Left lung (tissue), 10 donors: ENCODE results near the gene ICOS. TPM values are rescaled to one million over a fixed set of nuclear protein-coding genes. Genes with fewer than 3 reads are reported as not detected.

Source experiments
- ATAC-seq: fragments of 200-7000 bp; cut with Tn5 transposase; one replicate; pipeline ENCODE4 v1.9.1; 2020; ENCODE audit warnings: moderate library complexity
- DNase-seq, 4 donors: peaks; one replicate each; pipeline ENCODE4 v3.0.0-alpha.2; 2013 to 2020
- H3K27ac ChIP-seq, 2 donors: fragments of 200-600 bp; sonication (generic) in 1 of 2; one replicate each; pipeline versions ENCODE4 v1.5.0 to v1.8.0; 2020 to 2021
- H3K27me3 ChIP-seq, 2 donors: fragments of 200-600 bp; sonication (generic) in 1 of 2; one replicate each; pipeline versions ENCODE4 v1.5.0 to v1.8.0; 2020 to 2021
- H3K36me3 ChIP-seq, 2 donors: fragments of 200-600 bp; sonication (generic) in 1 of 2; one replicate each; pipeline versions ENCODE4 v1.5.0 to v1.8.0; 2020 to 2021
- H3K4me1 ChIP-seq, 2 donors: fragments of 200-600 bp; one replicate each; pipeline ENCODE4 v1.8.0; 2021
- H3K4me3 ChIP-seq, 2 donors: fragments of 200-600 bp; sonication (generic) in 1 of 2; one replicate each; pipeline versions ENCODE4 v1.5.0 to v1.8.0; 2020 to 2021; ENCODE audit warnings: mild to moderate bottlenecking in 1 of 2
- H3K9me3 ChIP-seq, 2 donors: fragments of 200-600 bp; sonication (generic) in 1 of 2; one replicate each; pipeline versions ENCODE4 v1.5.0 to v1.8.0; 2020 to 2021
- intact Hi-C, 2 donors: fragments of 100-400 bp; cut with DNase I; formaldehyde crosslinking; loops; one replicate each; pipeline versions ENCODE4 v1.11.2 to v1.14.2; 2022
- polyA plus RNA-seq, 6 donors: library from polyadenylated mRNA; unstranded; fragments of 120-200 nt; gene quantifications; one replicate each; pipeline ENCODE4 v1.2.1, GENCODE V29; 2013; ENCODE audit not compliant: insufficient read length in 6 of 6
- total RNA-seq, 2 donors: library from RNA; stranded (reverse); fragmentation: NEBNext Ultra II Directional; extraction: Animal tissue kit (Norgen Biotek cat#: 25700); gene quantifications; one replicate each; pipeline ENCODE4 v1.2.1, GENCODE V29; 2021
- TF ChIP-seq, protein P1 (sequence below), 2 donors: fragments of 200-600 bp; sonication (generic) in 1 of 2; IDR thresholded peaks; one replicate each; pipeline versions ENCODE4 v1.5.0 to v1.8.0; 2021; ENCODE audit warnings: antibody characterized with exemption in 2 of 2
- donor health status: DM: no; HTN: yes; CAD: no.
- donor health status: DM: no; HTN: no; CAD: no.

Gene ICOS
- total and polyA plus RNA-seq, 8 donors, result 0.04 to 0.71 (median 0.16) TPM; not detected in 2

DNA sequence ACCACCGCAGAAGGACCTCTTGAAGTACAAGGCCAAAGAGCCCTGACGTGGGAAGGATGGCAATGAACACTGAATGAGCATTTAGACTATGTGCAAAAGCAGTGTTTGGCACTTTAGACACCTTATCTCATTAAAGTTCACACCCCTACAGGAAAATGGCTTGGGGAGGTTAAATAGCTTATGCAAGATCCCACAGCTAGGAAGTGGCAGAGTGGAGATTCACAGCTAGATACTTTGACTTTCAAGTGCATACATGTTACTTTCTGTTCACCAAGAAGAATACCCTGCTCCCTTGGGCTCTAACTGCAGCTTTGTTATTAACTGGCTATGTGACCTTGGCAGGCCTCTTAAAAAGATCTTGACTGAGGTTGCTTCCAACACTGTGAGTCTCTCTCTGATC, 58.2 kb downstream of the ICOS start:
- intact Hi-C loops, result no loop called here
- TF ChIP-seq, protein P1, sequence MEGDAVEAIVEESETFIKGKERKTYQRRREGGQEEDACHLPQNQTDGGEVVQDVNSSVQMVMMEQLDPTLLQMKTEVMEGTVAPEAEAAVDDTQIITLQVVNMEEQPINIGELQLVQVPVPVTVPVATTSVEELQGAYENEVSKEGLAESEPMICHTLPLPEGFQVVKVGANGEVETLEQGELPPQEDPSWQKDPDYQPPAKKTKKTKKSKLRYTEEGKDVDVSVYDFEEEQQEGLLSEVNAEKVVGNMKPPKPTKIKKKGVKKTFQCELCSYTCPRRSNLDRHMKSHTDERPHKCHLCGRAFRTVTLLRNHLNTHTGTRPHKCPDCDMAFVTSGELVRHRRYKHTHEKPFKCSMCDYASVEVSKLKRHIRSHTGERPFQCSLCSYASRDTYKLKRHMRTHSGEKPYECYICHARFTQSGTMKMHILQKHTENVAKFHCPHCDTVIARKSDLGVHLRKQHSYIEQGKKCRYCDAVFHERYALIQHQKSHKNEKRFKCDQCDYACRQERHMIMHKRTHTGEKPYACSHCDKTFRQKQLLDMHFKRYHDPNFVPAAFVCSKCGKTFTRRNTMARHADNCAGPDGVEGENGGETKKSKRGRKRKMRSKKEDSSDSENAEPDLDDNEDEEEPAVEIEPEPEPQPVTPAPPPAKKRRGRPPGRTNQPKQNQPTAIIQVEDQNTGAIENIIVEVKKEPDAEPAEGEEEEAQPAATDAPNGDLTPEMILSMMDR (IDR thresholded peaks at IDR 0.05), result no peak
- Histone ChIP-seq H3K4me3 (no peak overlapping the region), H3K4me1 (peaks cover 0 to 25% of the 10 kb centered on the region in 2 donors), H3K27ac (no peak overlapping the region), H3K36me3 (no peaks in the 10 kb centered on the region), H3K9me3 (no peaks in the 10 kb centered on the region), H3K27me3 (no peaks in the 10 kb centered on the region)
- DNase-seq (peak in 1 of 4 donors; percentile 40), ATAC-seq (peak; percentile 26)

DNA sequence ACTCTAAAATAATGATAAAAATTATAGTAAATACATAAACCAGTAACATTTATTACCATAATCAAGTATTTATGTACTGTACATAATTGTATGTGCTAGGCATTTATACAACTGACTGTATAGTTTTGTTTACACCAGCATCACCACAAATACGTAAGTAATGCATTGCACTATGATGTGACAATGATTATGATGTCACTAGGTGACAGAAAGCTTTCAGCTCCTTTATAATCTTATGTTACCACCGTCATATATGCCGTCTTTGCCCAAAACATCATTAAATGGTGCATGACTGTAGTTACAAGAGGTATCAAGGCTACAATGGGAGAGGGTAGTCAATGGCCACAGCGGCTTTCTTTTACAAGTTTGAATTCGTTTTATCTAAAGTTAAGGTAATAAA, 60.1 kb downstream of the ICOS start:
- no peak overlapping the region for H3K27ac ChIP-seq
- intact Hi-C loops, result no loop called here
- H3K4me3 ChIP-seq, result no peak overlapping the region
- ATAC-seq (no peak), DNase-seq (no peak)
- no peaks in the 10 kb centered on the region for H3K27me3 ChIP-seq
- H3K9me3 ChIP-seq, result no peaks in the 10 kb centered on the region
- no peaks in the 10 kb centered on the region for H3K36me3 ChIP-seq
- TF ChIP-seq, protein P1 (IDR thresholded peaks at IDR 0.05), result no peak
- H3K4me1 ChIP-seq, result peaks cover 0 to 25% of the 10 kb centered on the region in 2 donors

DNA sequence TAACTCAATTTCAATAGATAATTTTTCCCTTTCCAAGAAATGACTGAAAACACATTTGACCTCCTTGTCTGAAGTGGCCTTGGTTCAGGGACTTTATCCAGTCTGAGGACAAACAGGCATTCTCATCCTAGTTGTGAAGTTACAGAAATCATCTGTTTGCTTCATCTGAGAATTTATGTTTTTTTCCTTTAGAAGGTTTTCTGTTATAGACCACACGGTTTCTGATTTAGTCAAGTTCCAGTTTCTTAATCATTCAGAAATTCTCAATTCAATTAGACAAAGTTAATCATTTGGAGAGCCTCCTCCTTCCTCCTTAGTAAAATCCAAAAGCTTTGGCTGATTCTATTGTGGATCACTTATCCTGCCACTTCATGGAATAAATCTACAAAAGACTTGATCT, 60.9 kb downstream of the ICOS start:
- H3K4me3 ChIP-seq, result no peak overlapping the region
- peaks cover 0 to 23% of the 10 kb centered on the region in 2 donors for H3K4me1 ChIP-seq
- H3K27ac ChIP-seq, result no peak overlapping the region
- no peak for DNase-seq
- H3K36me3 ChIP-seq, result no peaks in the 10 kb centered on the region
- ATAC-seq, result no peak
- TF ChIP-seq, protein P1 (IDR thresholded peaks at IDR 0.05), result no peak
- intact Hi-C loops, result no loop called here
- H3K27me3 ChIP-seq, result no peaks in the 10 kb centered on the region
- H3K9me3 ChIP-seq, result no peaks in the 10 kb centered on the region

DNA sequence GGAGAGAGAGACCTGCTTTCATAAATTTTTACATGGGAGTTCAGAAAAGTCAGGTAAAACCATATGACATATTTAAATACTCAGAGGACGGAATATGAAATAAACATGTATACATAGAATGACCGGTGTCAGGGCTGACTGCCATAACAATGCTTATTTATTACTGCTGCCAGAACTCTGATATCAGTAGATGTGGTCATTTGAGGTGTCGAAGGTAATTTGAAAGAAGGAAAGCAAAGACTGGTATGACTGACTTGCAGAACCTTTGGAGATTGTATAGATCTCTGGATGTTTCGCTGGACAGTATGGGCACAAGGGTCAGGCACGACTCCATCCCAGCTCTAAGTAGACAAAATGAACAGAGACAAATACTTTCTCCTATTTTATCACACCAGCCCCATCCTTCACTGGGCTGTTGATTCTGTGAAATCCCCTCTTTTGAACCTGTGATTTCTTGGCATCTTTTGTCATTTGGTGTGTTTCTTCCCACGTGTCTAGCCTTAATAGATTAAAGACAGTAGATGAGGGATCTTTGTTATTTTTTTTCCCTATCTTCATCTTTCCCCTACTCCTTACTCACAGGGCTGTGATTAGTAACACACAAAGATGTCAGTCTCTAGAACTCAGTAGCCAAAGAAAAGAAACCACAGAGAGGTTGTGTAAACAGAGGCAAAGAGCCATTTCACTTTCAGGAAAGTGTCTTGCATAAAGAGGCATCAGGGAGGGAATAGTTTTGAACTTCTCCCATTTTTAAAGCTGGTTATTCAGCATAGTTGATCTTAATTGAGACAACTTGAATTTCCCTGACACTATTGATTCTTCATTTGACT, 61.6 kb downstream of the ICOS start:
- TF ChIP-seq, protein P1 (IDR thresholded peaks at IDR 0.05), result no peak
- intact Hi-C loops, result no loop called here
- no peaks in the 10 kb centered on the region for H3K9me3 ChIP-seq
- H3K27ac ChIP-seq, result no peak overlapping the region
- ATAC-seq (peak; percentile 79), DNase-seq (no peak)
- peaks cover 0 to 18% of the 10 kb centered on the region in 2 donors for H3K4me1 ChIP-seq
- no peaks in the 10 kb centered on the region for H3K36me3 ChIP-seq
- H3K4me3 ChIP-seq, result no peak overlapping the region
- no peaks in the 10 kb centered on the region for H3K27me3 ChIP-seq

DNA sequence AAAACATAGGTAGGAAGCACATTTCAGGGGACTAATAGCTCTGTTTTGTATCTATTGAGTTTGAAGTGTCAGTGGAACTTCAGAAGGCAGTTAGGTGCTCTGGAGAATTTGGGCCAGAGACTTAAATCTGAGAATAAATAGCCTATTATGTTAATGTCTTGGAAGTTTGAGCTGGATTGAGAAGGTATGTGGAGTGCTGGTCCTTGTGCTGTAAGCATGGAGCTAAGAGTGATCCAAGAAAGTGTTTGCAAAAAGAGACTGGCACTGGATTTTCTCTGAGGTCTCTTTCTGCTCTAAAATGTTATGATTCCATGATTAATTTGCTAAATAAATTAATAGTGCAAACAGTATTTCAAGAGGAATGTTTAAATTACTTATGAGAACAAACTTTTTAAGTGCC, 63.3 kb downstream of the ICOS start:
- no peaks in the 10 kb centered on the region for H3K9me3 ChIP-seq
- no peak for DNase-seq
- no peak overlapping the region for H3K27ac ChIP-seq
- TF ChIP-seq, protein P1 (IDR thresholded peaks at IDR 0.05), result no peak
- no peak overlapping the region for H3K4me3 ChIP-seq
- no peaks in the 10 kb centered on the region for H3K27me3 ChIP-seq
- ATAC-seq, result peak; percentile 80
- intact Hi-C loops, result no loop called here
- H3K36me3 ChIP-seq, result no peaks in the 10 kb centered on the region
- peaks cover 0 to 12% of the 10 kb centered on the region in 2 donors for H3K4me1 ChIP-seq
